ENCODE results near the gene PLEKHG4.

GRCh38 chr16:67256701-67257230 lies 22.6 kb upstream of the PLEKHG4 start:
- TF ChIP-seq POLR2A (IDR thresholded peaks at IDR 0.05), result no peak
- TF ChIP-seq CTCF (IDR thresholded peaks at IDR 0.05), result no peak
